HepG2 (cell line): Measurements from ENCODE around the gene ARMC2. TPM values are rescaled to one million over a fixed set of nuclear protein-coding genes. Genes with fewer than 3 reads are reported as not detected.

Source experiments
- GATA4 ChIP-seq: sonication (generic); IDR thresholded peaks from 2 replicates; pipeline ENCODE4 v1.6.1; 2016; ENCODE audit warnings: antibody characterized with exemption, low read depth, borderline replicate concordance
- HMG20B ChIP-seq: conservative IDR thresholded peaks from 2 replicates; pipeline ENCODE4 v1.6.1; 2016; ENCODE audit warnings: missing genetic modification reagents, missing compliant biosample characterization
- KDM4B ChIP-seq: sonication (generic); formaldehyde crosslinking; IDR thresholded peaks from 2 replicates; pipeline ENCODE4 v1.4.0; 2020; ENCODE audit warnings: missing genetic modification reagents
- KIAA2018 ChIP-seq: sonication (generic); formaldehyde crosslinking; IDR thresholded peaks from 2 replicates; pipeline ENCODE4 v1.5.0; 2020; ENCODE audit warnings: mild to moderate bottlenecking, missing genetic modification reagents, borderline replicate concordance
- MTA3 ChIP-seq: sonication (generic); formaldehyde crosslinking; IDR thresholded peaks from 2 replicates; pipeline ENCODE4 v1.4.0; 2020; ENCODE audit warnings: missing genetic modification reagents
- MTF1 ChIP-seq: sonication (generic); formaldehyde crosslinking; IDR thresholded peaks from 2 replicates; pipeline ENCODE4 v1.5.0; 2020; ENCODE audit warnings: missing genetic modification reagents
- MYC ChIP-seq: sonication (generic); formaldehyde crosslinking; IDR thresholded peaks from 2 replicates; pipeline ENCODE4 v1.9.0; 2021; ENCODE audit warnings: missing genetic modification reagents, borderline replicate concordance
- NAIF1 ChIP-seq: sonication (generic); formaldehyde crosslinking; IDR thresholded peaks from 2 replicates; pipeline ENCODE4 v1.5.0; 2020; ENCODE audit warnings: mild to moderate bottlenecking, missing genetic modification reagents, borderline replicate concordance
- NCOA1 ChIP-seq: sonication (generic); formaldehyde crosslinking; IDR thresholded peaks from 2 replicates; pipeline ENCODE4 v1.9.0; 2021; ENCODE audit warnings: missing genetic modification reagents
- TBP ChIP-seq: sonication (generic); formaldehyde crosslinking; IDR thresholded peaks from 2 replicates; pipeline ENCODE4 v1.5.0; 2020; ENCODE audit warnings: missing genetic modification reagents
- THAP7 ChIP-seq: sonication (generic); formaldehyde crosslinking; IDR thresholded peaks from 2 replicates; pipeline ENCODE4 v1.8.1; 2023; ENCODE audit warnings: mild to moderate bottlenecking, missing genetic modification reagents
- THYN1 ChIP-seq: sonication (generic); formaldehyde crosslinking; IDR thresholded peaks from 2 replicates; pipeline ENCODE4 v1.8.1; 2023; ENCODE audit warnings: low read depth, mild to moderate bottlenecking, moderate library complexity, missing genetic modification reagents, borderline replicate concordance
- TOPORS ChIP-seq: sonication (generic); formaldehyde crosslinking; IDR thresholded peaks from 2 replicates; pipeline ENCODE4 v1.8.0; 2023; ENCODE audit warnings: mild to moderate bottlenecking, missing genetic modification reagents
- ZNF281 ChIP-seq: sonication (generic); formaldehyde crosslinking; IDR thresholded peaks from 2 replicates; pipeline ENCODE4 v1.4.0; 2020; ENCODE audit warnings: missing genetic modification reagents, borderline replicate concordance
- ZNF333 ChIP-seq: sonication (generic); formaldehyde crosslinking; IDR thresholded peaks from 2 replicates; pipeline ENCODE4 v1.4.0; 2020; ENCODE audit warnings: mild to moderate bottlenecking, missing genetic modification reagents, borderline replicate concordance
- ZNF33B ChIP-seq: sonication (generic); formaldehyde crosslinking; IDR thresholded peaks from 2 replicates; pipeline ENCODE4 v1.5.1; 2020; ENCODE audit warnings: mild to moderate bottlenecking, missing genetic modification reagents
- ZNF383 ChIP-seq: sonication (generic); formaldehyde crosslinking; IDR thresholded peaks from 2 replicates; pipeline ENCODE4 v1.4.0; 2020; ENCODE audit warnings: missing genetic modification reagents, mild to moderate bottlenecking, borderline replicate concordance
- ZNF598 ChIP-seq: sonication (generic); formaldehyde crosslinking; IDR thresholded peaks from 2 replicates; pipeline ENCODE4 v1.5.1; 2020; ENCODE audit warnings: mild to moderate bottlenecking, missing genetic modification reagents, borderline replicate concordance
- ZNF773 ChIP-seq: sonication (generic); formaldehyde crosslinking; IDR thresholded peaks from 2 replicates; pipeline ENCODE4 v1.4.0; 2020; ENCODE audit warnings: missing genetic modification reagents, borderline replicate concordance
- polyA plus RNA-seq, 8 experiments: library from polyadenylated mRNA; depleted of rRNA in 3 of 8; stranded (reverse) in 7 of 8; unstranded in 1 of 8; fragments of >200 nt; fragmentation: Illumina TruSeq in 4 of 8; extraction: Trizol in 4 of 8; gene quantifications; 2 replicates each; pipeline versions ENCODE4 v1.2.1 to v1.2.3, GENCODE V29; 2011 to 2016; ENCODE audit warnings: low read depth in 4 of 8, missing spikeins in 1 of 8, mixed read lengths in 1 of 8; ENCODE audit not compliant: insufficient read depth in 1 of 8
- total RNA-seq, 5 experiments: library from RNA; depleted of rRNA; stranded (reverse); fragments of >200 nt; fragmentation: Illumina TruSeq; extraction: Trizol; gene quantifications; 2 replicates each; pipeline ENCODE4 v1.2.3, GENCODE V29; 2016; ENCODE audit warnings: low read depth in 1 of 5

ARMC2 gene
- total and polyA plus RNA-seq, 2 of the 13 experiments (the other 11 are each of a cell fraction or from before 2014, with no cell fraction given): 1.4 to 3.2 TPM

- TF ChIP-seq HMG20B (CRISPR knock-in tag): no peak
- no peak for TF ChIP-seq NAIF1 (CRISPR knock-in tag)
- no peak for TF ChIP-seq MTA3 (CRISPR knock-in tag)
- no peak for TF ChIP-seq KIAA2018 (CRISPR knock-in tag)
- no peak for TF ChIP-seq TBP (CRISPR knock-in tag)
- no peak for TF ChIP-seq ZNF33B (CRISPR knock-in tag)
- TF ChIP-seq THYN1 (CRISPR knock-in tag): no peak
- no peak for TF ChIP-seq THAP7 (CRISPR knock-in tag)
- no peak for TF ChIP-seq ZNF773 (CRISPR knock-in tag)
- no peak for TF ChIP-seq MTF1 (CRISPR knock-in tag)
- no peak for TF ChIP-seq GATA4
- TF ChIP-seq KDM4B (CRISPR knock-in tag): no peak
- peak; percentile 16; the same call in 1 of the 2 replicates for TF ChIP-seq ZNF281 (CRISPR knock-in tag)
- TF ChIP-seq ZNF333: no peak
- peak; percentile 84; the same call in 1 of the 2 replicates for TF ChIP-seq TOPORS
- TF ChIP-seq ZNF383 (CRISPR knock-in tag): no peak
- TF ChIP-seq NCOA1 (CRISPR knock-in tag): no peak
- TF ChIP-seq ZNF598 (CRISPR knock-in tag): no peak
- TF ChIP-seq MYC (CRISPR knock-in tag): peak; percentile 62
Measured at GRCh38 chr6:109009236-109009961, 161.2 kb downstream of the ARMC2 start (continued).
